DMS53 (cell line): Measurements from ENCODE around the gene SINHCAF.
"Not testable (repeated sequence)": the region's sequence is repeated elsewhere in the genome, so short reads cannot be mapped to it uniquely, and the experiment has no call there.

Source experiments
- DNase-seq: peaks from one replicate; lab custom pipeline; 2025; lab: John Stamatoyannopoulos, UW

The SINHCAF gene

GRCh38 chr12:31308116-31308515 is 17.8 kb downstream of the SINHCAF start:
- no peak for DNase-seq

GRCh38 chr12:31306866-31307265 is 19.1 kb downstream of the SINHCAF start:
- no peak for DNase-seq

- no peak for DNase-seq
These were observed 22.5 kb downstream of the SINHCAF start for GRCh38 chr12:31303466-31303865.

- no peak for DNase-seq
These were observed 24.6 kb downstream of the SINHCAF start for GRCh38 chr12:31301311-31301710.

- DNase-seq = no peak
These were observed 25.2 kb downstream of the SINHCAF start for GRCh38 chr12:31300783-31301182.

GRCh38 chr12:31300341-31300740 is 25.6 kb downstream of the SINHCAF start:
- DNase-seq = no peak

- no peak for DNase-seq
These were observed 27.0 kb downstream of the SINHCAF start for GRCh38 chr12:31298922-31299321.

- DNase-seq = no peak
These were observed 27.4 kb downstream of the SINHCAF start for GRCh38 chr12:31298515-31298910.

- DNase-seq = no peak
These were observed 28.1 kb downstream of the SINHCAF start for GRCh38 chr12:31297572-31298514.

GRCh38 chr12:31289441-31289840 is 36.5 kb downstream of the SINHCAF start:
- no peak for DNase-seq

GRCh38 chr12:31288381-31288780 is 37.6 kb downstream of the SINHCAF start:
- DNase-seq = no peak

- DNase-seq = no peak
These were observed 45.8 kb downstream of the SINHCAF start for GRCh38 chr12:31280183-31280582.

- no peak for DNase-seq
These were observed 46.5 kb downstream of the SINHCAF start for GRCh38 chr12:31279390-31279924.

- no peak for DNase-seq
These were observed 47.1 kb downstream of the SINHCAF start for GRCh38 chr12:31278832-31279231.

- no peak for DNase-seq
These were observed 47.5 kb downstream of the SINHCAF start for GRCh38 chr12:31278424-31278823.

- no peak for DNase-seq
These were observed 48.9 kb downstream of the SINHCAF start for GRCh38 chr12:31277081-31277480.

GRCh38 chr12:31275491-31275890 is 50.5 kb downstream of the SINHCAF start:
- DNase-seq = no peak

GRCh38 chr12:31274520-31275300 is 51.2 kb downstream of the SINHCAF start:
- DNase-seq = no peak

- not testable (repeated sequence) for DNase-seq
These were observed 52.2 kb downstream of the SINHCAF start for GRCh38 chr12:31273794-31274193.

- DNase-seq = no peak
These were observed 53.2 kb downstream of the SINHCAF start for GRCh38 chr12:31272607-31273225.

- DNase-seq = no peak
These were observed 58.0 kb downstream of the SINHCAF start for GRCh38 chr12:31267966-31268365.

- DNase-seq = no peak
These were observed 60.2 kb downstream of the SINHCAF start for GRCh38 chr12:31265722-31266121.
